OCI-LY3 (cell line): ENCODE results near the gene CES1.
"Not testable (repeated sequence)": the region's sequence is repeated elsewhere in the genome, so short reads cannot be mapped to it uniquely, and the experiment has no call there.

Experiments
- CTCF ChIP-seq: fragments of 200-600, 300-600 bp; sonication (generic); IDR thresholded peaks from 2 replicates; pipeline ENCODE4 v1.5.1; 2014; ENCODE audit warnings: antibody characterized with exemption, low read length, low read depth
- EZH2phosphoT487 ChIP-seq: fragments of 200-600 bp; shearing (Covaris generic); IDR thresholded peaks from 2 replicates; pipeline ENCODE4 v1.6.1; 2018; ENCODE audit warnings: antibody characterized with exemption, mixed run types, low read depth

- TF ChIP-seq CTCF, EZH2phosphoT487: not testable (repeated sequence)
Observed at GRCh38 chr16:55753145-55753631, 79.7 kb downstream of the CES1 start.
